DND-41 (cell line): Measurements from ENCODE around the gene ATR.

Experiments used
- ATAC-seq: fragments of 200-7000 bp; cut with Tn5 transposase; 3 replicates; pipeline ENCODE4 v1.9.1; 2021; ENCODE audit warnings: low read depth; ENCODE audit not compliant: insufficient read depth
- DNase-seq: peaks from one replicate; pipeline ENCODE4 v3.0.0-alpha.2; 2020
- H2AFZ ChIP-seq: 2 replicates; pipeline ENCODE4 v1.6.0; 2012; ENCODE audit warnings: low read depth, low read length
- H3K27ac ChIP-seq: 2 replicates; pipeline ENCODE4 v1.5.1; 2012; ENCODE audit warnings: low read length, inconsistent platforms
- H3K27me3 ChIP-seq: fragments of 200-600 bp; sonication (generic); 2 replicates; pipeline ENCODE4 v1.6.0; 2012; ENCODE audit warnings: low read length, mild to moderate bottlenecking, inconsistent platforms; ENCODE audit not compliant: insufficient read depth, poor library complexity
- H3K36me3 ChIP-seq: 2 replicates; pipeline ENCODE4 v1.5.1; 2012; ENCODE audit warnings: low read length, inconsistent platforms; ENCODE audit not compliant: insufficient read depth
- H3K4me1 ChIP-seq: 2 replicates; pipeline ENCODE4 v1.5.1; 2012; ENCODE audit warnings: mild to moderate bottlenecking, low read length; ENCODE audit not compliant: insufficient read depth
- H3K4me2 ChIP-seq: 2 replicates; pipeline ENCODE4 v1.6.0; 2012; ENCODE audit warnings: mild to moderate bottlenecking, moderate library complexity, low read length, inconsistent platforms; ENCODE audit not compliant: insufficient read depth
- H3K4me3 ChIP-seq, 2 experiments: fragments of 200-600 bp in 1 of 2; shearing (Covaris generic) in 1 of 2; 2 replicates each; pipeline ENCODE4 v1.5.1; 2012 to 2016; ENCODE audit warnings: inconsistent platforms in 2 of 2, low read length in 2 of 2, mild to moderate bottlenecking in 2 of 2, low read depth in 1 of 2, moderate library complexity in 1 of 2
- H3K79me2 ChIP-seq: 2 replicates; pipeline ENCODE4 v1.6.0; 2012; ENCODE audit warnings: low read length, inconsistent platforms; ENCODE audit not compliant: insufficient read depth
- H3K9ac ChIP-seq: 2 replicates; pipeline ENCODE4 v1.6.0; 2012; ENCODE audit warnings: low read depth, mild to moderate bottlenecking, inconsistent platforms, low read length, moderate library complexity
- H3K9me3 ChIP-seq: 2 replicates; pipeline ENCODE4 v1.5.1; 2012; ENCODE audit warnings: low read length, moderate library complexity, mild to moderate bottlenecking, inconsistent platforms; ENCODE audit not compliant: insufficient read depth, severe bottlenecking
- H4K20me1 ChIP-seq: 2 replicates; pipeline ENCODE4 v1.6.0; 2012; ENCODE audit warnings: low read length; ENCODE audit not compliant: insufficient read depth
- EZH2 ChIP-seq: IDR thresholded peaks from 3 replicates; pipeline ENCODE4 v1.6.1; 2012; ENCODE audit warnings: borderline replicate concordance, low read depth, mild to moderate bottlenecking, moderate library complexity, low read length, inconsistent platforms; ENCODE audit not compliant: severe bottlenecking
- TF ChIP-seq, protein P1 (sequence below): IDR thresholded peaks from 2 replicates; pipeline ENCODE4 v1.5.1; 2012; ENCODE audit warnings: borderline replicate concordance, low read length, moderate library complexity, mild to moderate bottlenecking; ENCODE audit not compliant: poor library complexity, severe bottlenecking; ENCODE audit errors: extremely low read depth

The ATR gene

DNA sequence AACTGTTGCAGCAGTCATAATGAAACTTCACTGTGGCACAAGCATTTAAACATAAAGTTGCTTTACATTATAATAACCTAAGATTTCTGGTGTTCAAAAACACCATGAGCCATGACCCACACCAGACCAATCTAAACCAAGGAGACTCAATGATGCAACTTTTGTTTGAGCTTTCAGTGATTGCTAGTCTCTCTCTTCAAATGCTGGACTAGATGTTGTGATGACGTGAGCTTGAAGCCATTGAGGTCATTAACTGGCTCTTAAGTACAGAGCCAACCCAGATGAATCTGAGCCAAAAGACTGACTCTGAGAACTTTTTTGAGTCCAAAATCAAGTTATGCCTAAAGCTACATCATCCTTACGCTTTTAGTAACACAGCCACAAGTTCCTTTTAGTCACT, 36.5 kb downstream of the ATR start:
- H3K4me2 ChIP-seq: no peak overlapping the region
- no peak overlapping the region for H3K4me3 ChIP-seq
- TF ChIP-seq, protein P1, sequence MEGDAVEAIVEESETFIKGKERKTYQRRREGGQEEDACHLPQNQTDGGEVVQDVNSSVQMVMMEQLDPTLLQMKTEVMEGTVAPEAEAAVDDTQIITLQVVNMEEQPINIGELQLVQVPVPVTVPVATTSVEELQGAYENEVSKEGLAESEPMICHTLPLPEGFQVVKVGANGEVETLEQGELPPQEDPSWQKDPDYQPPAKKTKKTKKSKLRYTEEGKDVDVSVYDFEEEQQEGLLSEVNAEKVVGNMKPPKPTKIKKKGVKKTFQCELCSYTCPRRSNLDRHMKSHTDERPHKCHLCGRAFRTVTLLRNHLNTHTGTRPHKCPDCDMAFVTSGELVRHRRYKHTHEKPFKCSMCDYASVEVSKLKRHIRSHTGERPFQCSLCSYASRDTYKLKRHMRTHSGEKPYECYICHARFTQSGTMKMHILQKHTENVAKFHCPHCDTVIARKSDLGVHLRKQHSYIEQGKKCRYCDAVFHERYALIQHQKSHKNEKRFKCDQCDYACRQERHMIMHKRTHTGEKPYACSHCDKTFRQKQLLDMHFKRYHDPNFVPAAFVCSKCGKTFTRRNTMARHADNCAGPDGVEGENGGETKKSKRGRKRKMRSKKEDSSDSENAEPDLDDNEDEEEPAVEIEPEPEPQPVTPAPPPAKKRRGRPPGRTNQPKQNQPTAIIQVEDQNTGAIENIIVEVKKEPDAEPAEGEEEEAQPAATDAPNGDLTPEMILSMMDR: no peak
- no peak for TF ChIP-seq EZH2
- no peaks in the 10 kb centered on the region for H3K9me3 ChIP-seq
- no peak overlapping the region for H2AFZ ChIP-seq
- H4K20me1 ChIP-seq: no peaks in the 10 kb centered on the region
- peaks cover 28% of the 10 kb centered on the region; the same call in 1 of the 2 replicates for H3K36me3 ChIP-seq
- no peaks in the 10 kb centered on the region for H3K79me2 ChIP-seq
- DNase-seq: no peak
- no peak for ATAC-seq
- no peaks in the 10 kb centered on the region for H3K27me3 ChIP-seq
- no peak overlapping the region for H3K27ac ChIP-seq
- no peak overlapping the region for H3K9ac ChIP-seq
- H3K4me1 ChIP-seq: no peaks in the 10 kb centered on the region

DNA sequence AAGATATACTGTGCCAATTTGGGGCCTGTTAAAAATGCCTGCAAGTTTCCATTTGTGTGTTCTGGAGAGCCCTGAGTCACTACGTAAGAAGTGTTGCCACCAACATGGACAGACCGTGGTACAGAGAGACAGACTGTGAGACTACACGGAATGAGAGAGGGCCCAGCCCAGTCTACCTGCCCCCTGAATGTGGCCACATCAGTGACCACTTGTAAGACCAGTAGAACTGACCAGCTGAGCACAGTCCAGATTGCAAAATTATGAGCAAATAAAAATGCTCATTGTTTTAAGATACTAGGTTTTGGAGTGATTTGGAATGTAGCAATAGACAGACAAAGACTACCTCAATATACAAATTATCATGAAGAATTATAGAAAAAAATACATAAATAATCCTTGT, 42.0 kb downstream of the ATR start:
- TF ChIP-seq, protein P1: no peak
- no peak for TF ChIP-seq EZH2

DNA sequence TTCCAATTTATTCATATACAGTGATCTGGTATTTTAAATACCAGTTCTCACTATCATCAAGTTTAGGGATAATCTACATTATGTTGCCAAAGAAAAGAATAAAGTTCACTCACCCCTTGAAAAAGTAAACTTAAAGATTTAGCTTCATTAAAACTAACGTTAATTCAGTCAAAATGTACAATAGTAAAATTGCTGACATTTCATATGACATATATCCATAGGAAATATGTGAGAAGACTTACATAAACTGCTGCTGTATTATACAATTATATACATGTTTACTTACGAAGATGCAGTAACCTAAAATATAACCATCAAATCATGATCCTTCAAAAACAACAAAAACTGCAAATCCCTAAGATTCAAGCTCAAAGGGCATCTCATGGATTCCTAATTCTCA, 44.0 kb downstream of the ATR start:
- H3K36me3 ChIP-seq: peaks cover 46% of the 10 kb centered on the region
- H4K20me1 ChIP-seq: no peaks in the 10 kb centered on the region
- H3K27me3 ChIP-seq: no peaks in the 10 kb centered on the region
- TF ChIP-seq, protein P1: no peak
- TF ChIP-seq EZH2: no peak
- no peak overlapping the region for H3K27ac ChIP-seq
- no peak overlapping the region for H2AFZ ChIP-seq
- no peak overlapping the region for H3K4me2 ChIP-seq
- no peaks in the 10 kb centered on the region for H3K4me1 ChIP-seq
- ATAC-seq: no peak
- H3K9ac ChIP-seq: no peak overlapping the region
- H3K79me2 ChIP-seq: no peaks in the 10 kb centered on the region
- H3K4me3 ChIP-seq: no peak overlapping the region
- no peak for DNase-seq
- no peaks in the 10 kb centered on the region for H3K9me3 ChIP-seq

More for the DNA sequence above, 42.0 kb downstream of the ATR start:
- no peak overlapping the region for H3K4me3 ChIP-seq
- no peak for DNase-seq
- H3K4me2 ChIP-seq: no peak overlapping the region
- H3K27ac ChIP-seq: no peak overlapping the region
- no peak for ATAC-seq
- H3K79me2 ChIP-seq: no peaks in the 10 kb centered on the region
- peaks cover 46% of the 10 kb centered on the region for H3K36me3 ChIP-seq
- no peaks in the 10 kb centered on the region for H4K20me1 ChIP-seq
- H3K9me3 ChIP-seq: no peaks in the 10 kb centered on the region
- no peaks in the 10 kb centered on the region for H3K27me3 ChIP-seq
- no peaks in the 10 kb centered on the region for H3K4me1 ChIP-seq
- no peak overlapping the region for H2AFZ ChIP-seq
- no peak overlapping the region for H3K9ac ChIP-seq

DNA sequence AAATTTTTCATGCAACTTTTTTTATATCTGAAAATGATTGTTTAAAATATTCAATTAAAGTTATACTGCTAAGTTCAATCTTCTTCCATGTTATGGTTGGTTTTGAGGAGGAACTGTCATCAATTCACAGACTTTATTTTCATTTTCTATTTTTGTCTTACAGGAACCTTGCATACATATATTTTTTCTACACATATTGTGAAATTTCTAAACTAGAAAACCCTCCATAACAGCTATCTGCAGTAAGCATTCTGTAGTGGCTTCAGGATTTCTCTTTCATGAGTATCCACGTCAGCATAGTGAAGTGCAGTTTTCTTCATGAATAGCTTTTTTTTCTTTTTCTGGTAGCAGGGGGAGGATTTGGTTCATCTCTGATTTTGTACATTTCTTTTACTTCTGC, 48.2 kb downstream of the ATR start:
- Histone ChIP-seq H3K4me1 (no peaks in the 10 kb centered on the region), H3K27me3 (no peaks in the 10 kb centered on the region), H3K4me3 (no peak overlapping the region), H3K36me3 (peaks cover 42% of the 10 kb centered on the region), H3K27ac (no peak overlapping the region), H3K9ac (no peak overlapping the region), H4K20me1 (no peaks in the 10 kb centered on the region), H3K79me2 (no peaks in the 10 kb centered on the region), H3K9me3 (no peaks in the 10 kb centered on the region), H3K4me2 (no peak overlapping the region), H2AFZ (no peak overlapping the region)
- ATAC-seq: no peak
- DNase-seq: no peak
- no peak for TF ChIP-seq EZH2
- TF ChIP-seq, protein P1: no peak
